ENCODE measurements around the gene DIAPH3. TPM values are rescaled to one million over a fixed set of nuclear protein-coding genes. Genes with fewer than 3 reads are reported as not detected.

The DIAPH3 gene
- total RNA-seq, 1 donor from 2014 or later: 4.6 TPM

- intact Hi-C loops (cut with DNase I): no loop called here
- H3K27me3 ChIP-seq: no peaks in the 10 kb centered on the region
- H3K36me3 ChIP-seq: no peaks in the 10 kb centered on the region
- ATAC-seq (no peak), DNase-seq (no peak)
- no peaks in the 10 kb centered on the region for H3K9me3 ChIP-seq
- no peak for TF ChIP-seq CTCF (IDR thresholded peaks at IDR 0.05)
- no peaks in the 10 kb centered on the region for H3K4me1 ChIP-seq
- H3K27ac ChIP-seq: no peak overlapping the region
- no peak overlapping the region for H3K4me3 ChIP-seq
Observed at GRCh38 chr13:59843040-59843439, 320.7 kb downstream of the DIAPH3 start.

GRCh38 chr13:59842507-59842906 lies 321.2 kb downstream of the DIAPH3 start:
- Histone ChIP-seq H3K4me1 (no peaks in the 10 kb centered on the region), H3K36me3 (no peaks in the 10 kb centered on the region), H3K27ac (no peak overlapping the region), H3K27me3 (no peaks in the 10 kb centered on the region), H3K4me3 (no peak overlapping the region), H3K9me3 (no peaks in the 10 kb centered on the region)
- no peak for ATAC-seq
- no peak for DNase-seq
- TF ChIP-seq CTCF (IDR thresholded peaks at IDR 0.05): no peak
- intact Hi-C loops (cut with DNase I): no loop called here

- intact Hi-C loops (cut with DNase I): no loop called here
- no peak for TF ChIP-seq CTCF (IDR thresholded peaks at IDR 0.05)
- DNase-seq (no peak), ATAC-seq (no peak)
- H3K4me1 ChIP-seq: no peaks in the 10 kb centered on the region
- H3K4me3 ChIP-seq: no peak overlapping the region
- H3K9me3 ChIP-seq: no peaks in the 10 kb centered on the region
- no peaks in the 10 kb centered on the region for H3K36me3 ChIP-seq
- no peak overlapping the region for H3K27ac ChIP-seq
- no peaks in the 10 kb centered on the region for H3K27me3 ChIP-seq
Observed at GRCh38 chr13:59839186-59839585, 324.5 kb downstream of the DIAPH3 start.

- intact Hi-C loops (cut with DNase I): no loop called here
- no peaks in the 10 kb centered on the region for H3K27me3 ChIP-seq
- ATAC-seq (no peak), DNase-seq (no peak)
- no peaks in the 10 kb centered on the region for H3K9me3 ChIP-seq
- no peak overlapping the region for H3K4me3 ChIP-seq
- no peak overlapping the region for H3K27ac ChIP-seq
- no peak for TF ChIP-seq CTCF (IDR thresholded peaks at IDR 0.05)
- no peaks in the 10 kb centered on the region for H3K4me1 ChIP-seq
- H3K36me3 ChIP-seq: no peaks in the 10 kb centered on the region
Observed at GRCh38 chr13:59837101-59837500, 326.6 kb downstream of the DIAPH3 start.

GRCh38 chr13:59835569-59835968 lies 328.2 kb downstream of the DIAPH3 start:
- ATAC-seq (no peak), DNase-seq (no peak)
- H3K27me3 ChIP-seq: no peaks in the 10 kb centered on the region
- intact Hi-C loops (cut with DNase I): no loop called here
- H3K36me3 ChIP-seq: no peaks in the 10 kb centered on the region
- no peak overlapping the region for H3K27ac ChIP-seq
- no peak for TF ChIP-seq CTCF (IDR thresholded peaks at IDR 0.05)
- no peak overlapping the region for H3K4me3 ChIP-seq
- H3K9me3 ChIP-seq: no peaks in the 10 kb centered on the region
- H3K4me1 ChIP-seq: no peaks in the 10 kb centered on the region

- Histone ChIP-seq H3K36me3 (no peaks in the 10 kb centered on the region), H3K9me3 (no peaks in the 10 kb centered on the region), H3K27ac (no peak overlapping the region), H3K4me1 (no peaks in the 10 kb centered on the region), H3K27me3 (no peaks in the 10 kb centered on the region), H3K4me3 (no peak overlapping the region)
- intact Hi-C loops (cut with DNase I): no loop called here
- no peak for TF ChIP-seq CTCF (IDR thresholded peaks at IDR 0.05)
- DNase-seq: no peak
- ATAC-seq: no peak
Observed at GRCh38 chr13:59834801-59835200, 328.9 kb downstream of the DIAPH3 start.

Measured in upper lobe of right lung (tissue), 1 donor.